Epidermal melanocyte (primary cell): ENCODE measurements around the gene DPH3.
"Not testable (repeated sequence)": the region's sequence is repeated elsewhere in the genome, so short reads cannot be mapped to it uniquely, and the experiment has no call there.

Source experiments
- DNase-seq: peaks from one replicate; pipeline ENCODE4 v3.0.0; 2011; ENCODE audit warnings: low spot score; ENCODE audit not compliant: insufficient read length

The DPH3 gene

GRCh38 chr3:16264708-16265454, at the start of gene DPH3, which contains the start of gene OXNAD1:
Gene DPH3, minus strand, starts transcription at chr3:16264943. Its CDS starts 67 bp downstream, at chr3:16264876.
Gene OXNAD1, plus strand, starts transcription at chr3:16265212. Its CDS starts 5,741 bp downstream, at chr3:16270953.
- DNase-seq, result peak; percentile 89

DNA sequence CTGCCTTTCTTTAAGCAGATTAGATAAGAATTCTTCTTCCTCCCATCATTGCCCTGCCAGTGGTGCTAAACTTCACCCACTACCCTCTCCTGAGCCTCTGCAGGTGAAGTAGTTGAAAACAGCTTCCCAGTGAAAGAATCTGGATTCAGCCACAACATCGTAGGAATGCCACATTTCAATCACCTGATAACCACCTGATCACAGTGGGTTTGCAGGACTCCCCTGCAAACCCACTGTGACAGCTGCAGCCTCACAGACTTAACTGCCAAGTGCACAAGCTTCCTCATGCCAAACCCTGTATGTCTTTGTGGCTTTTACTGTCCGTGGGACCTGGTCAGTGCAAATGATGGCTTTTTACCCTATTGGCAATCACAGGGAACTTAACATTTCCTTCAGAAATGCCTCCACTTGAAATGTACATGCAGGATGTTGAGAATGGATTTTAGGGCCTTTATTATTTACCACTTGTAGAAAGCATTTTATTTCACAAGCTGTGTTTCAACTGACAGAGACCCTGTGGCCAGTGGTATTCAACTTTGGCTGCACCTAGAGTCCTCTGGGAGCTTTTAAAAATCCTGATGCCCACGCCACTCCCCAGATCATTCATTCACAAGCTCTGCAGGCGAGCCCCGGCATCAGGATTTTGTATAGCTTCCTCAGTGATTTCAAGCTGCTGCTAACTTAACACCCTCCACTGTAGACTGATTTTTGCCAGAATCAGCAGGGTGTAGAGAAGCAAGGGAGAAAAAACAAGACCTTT, 49.3 kb upstream of the DPH3 start:
- DNase-seq, result no peak

- no peak for DNase-seq
These were observed 47.3 kb upstream of the DPH3 start for GRCh38 chr3:16311960-16312451.

GRCh38 chr3:16310486-16310885, 45.7 kb upstream of the DPH3 start:
- not testable (repeated sequence) for DNase-seq

GRCh38 chr3:16309558-16309957, 44.8 kb upstream of the DPH3 start:
- no peak for DNase-seq

DNA sequence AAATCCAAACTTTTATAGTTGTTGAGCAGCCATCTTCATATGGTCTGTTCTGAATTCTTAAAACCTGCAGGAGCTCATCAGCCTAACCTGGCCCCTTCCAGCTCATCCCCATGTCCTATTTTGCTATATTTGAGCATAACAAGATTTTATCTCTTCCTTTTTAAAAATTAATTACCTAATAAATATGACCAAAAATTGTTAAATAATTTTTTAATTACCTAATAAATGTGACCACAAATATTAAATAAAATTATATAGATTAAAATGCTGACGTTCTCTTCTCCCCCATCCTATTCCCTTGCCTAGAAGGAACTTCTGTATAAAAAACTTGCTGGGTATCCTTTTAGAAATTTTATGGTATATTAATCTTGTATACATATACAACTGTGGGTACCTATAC, 44.0 kb upstream of the DPH3 start:
- DNase-seq, result no peak

DNA sequence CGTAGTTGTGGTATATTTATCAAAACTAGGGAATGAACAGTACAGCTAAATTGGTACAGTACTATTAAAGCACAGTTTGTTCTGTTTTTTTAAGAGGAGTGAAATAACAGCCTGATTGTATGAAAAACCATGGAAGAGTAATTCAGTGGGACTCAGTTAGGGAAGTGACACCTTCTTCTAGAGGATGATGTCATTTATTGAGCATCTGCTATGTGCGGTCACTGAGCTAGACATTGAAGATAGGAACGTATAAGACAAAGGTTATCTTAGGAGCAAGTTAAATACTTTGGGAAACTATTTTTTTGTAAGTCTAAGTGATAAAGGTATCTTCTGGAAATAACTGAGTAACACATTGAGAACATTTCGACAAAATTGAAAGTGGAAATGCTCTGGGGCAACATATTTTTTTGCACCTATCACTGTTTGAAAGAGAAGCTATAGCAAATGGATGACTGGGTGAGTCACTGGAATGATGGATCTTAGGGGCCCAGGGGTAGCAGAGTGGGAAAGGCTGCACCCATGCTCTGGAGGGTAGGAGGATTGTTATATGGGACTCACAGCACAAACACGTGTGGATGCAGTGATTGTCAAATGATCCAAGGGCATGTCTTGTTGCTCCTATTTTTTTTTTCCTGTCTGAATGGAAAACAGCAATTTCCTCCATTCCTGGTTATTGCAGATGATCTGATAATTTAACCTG, 43.2 kb upstream of the DPH3 start:
- no peak for DNase-seq

DNA sequence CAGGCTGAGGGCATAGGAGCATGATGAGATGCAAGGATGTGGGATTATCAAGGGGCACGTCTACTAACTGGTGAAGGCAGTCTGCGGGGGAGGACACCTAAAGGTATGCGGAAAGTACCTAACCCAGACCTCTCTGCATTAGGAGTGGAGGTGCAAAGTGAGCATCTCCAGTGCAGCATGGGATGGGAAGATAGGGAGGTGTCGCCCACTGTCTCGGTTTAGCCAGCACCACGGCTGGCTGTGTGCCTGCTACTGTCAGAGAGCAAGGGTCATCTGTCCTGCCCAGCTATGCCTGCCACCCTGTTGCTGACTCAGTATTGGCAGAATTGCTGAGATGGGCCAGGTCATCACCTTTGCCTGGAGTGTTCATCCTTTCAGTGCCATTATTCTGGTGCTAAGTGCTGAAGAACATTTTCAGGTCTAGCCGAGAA, 40.4 kb upstream of the DPH3 start:
- no peak for DNase-seq

DNA sequence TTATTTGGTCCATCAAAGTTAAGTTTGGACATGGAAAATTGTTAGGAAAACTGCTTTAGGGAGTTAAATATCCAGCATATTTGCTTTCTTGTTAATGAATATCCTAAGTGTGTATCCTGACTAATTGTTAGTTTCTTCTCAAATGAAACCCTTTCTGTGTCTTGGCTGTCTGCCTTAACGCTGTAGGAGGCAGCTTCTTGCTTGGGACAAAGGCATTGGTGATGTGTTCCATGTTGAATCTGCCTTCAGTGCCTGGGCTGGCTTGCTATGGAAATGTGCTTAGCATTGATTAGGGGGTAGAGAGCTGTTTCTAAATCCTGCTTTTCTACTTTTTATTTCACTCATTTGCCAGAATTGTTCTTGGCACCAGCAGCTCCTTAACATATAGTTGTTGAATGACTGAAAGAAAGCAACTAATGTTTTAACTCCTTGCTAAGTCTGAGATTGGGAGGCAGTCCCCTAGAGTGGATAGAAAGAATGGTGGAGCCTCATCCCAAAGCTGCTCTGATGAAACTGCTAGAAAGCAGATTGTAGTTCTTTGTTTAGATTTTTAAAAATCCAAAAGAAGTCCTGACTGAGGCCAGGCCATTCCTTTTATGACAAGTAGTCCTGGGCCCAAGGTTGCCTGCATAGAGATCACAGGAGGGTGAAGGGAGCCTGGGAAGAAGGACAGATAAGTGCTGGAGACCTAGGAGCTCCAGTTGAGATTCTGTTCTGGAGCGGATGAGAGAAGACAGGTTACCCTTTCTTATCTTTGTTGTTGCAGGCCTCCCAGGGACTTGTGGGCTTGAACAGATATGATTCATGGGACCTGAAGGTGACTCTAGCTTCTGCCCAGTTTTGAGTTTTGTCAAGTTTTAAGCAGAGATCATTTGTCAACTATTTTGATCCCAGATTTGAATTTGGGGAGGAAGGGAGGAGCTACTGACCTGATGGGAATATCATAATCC, 39.6 kb upstream of the DPH3 start:
- no peak for DNase-seq

- no peak for DNase-seq
These were observed 38.4 kb upstream of the DPH3 start for GRCh38 chr3:16303037-16303575.

DNA sequence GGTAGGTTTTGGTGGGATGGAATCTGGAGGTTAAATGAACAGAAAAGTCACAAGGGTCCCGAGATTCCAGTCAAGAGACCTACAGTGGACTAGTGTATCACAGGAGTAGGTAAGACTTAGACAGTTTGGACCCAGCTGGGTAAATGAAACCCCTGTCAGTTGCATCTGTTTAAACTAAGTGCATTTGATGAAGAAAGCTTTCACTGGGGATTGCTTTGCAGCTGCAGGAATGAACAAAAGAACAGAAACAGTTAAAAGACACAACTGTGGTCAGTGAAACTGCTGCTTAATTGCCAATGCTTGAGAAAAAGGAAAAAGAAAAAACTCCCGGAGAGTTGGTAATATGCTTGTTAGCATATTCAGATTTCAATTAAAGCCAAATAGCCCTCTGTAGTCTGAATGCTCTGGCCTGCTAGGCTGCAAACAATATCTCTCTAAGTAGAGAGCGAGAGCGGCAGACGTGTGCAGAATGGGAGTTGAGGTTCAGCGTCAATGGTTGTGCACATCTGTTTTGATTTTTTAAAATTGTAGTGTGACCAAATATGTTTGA, 37.4 kb upstream of the DPH3 start:
- DNase-seq, result no peak

DNA sequence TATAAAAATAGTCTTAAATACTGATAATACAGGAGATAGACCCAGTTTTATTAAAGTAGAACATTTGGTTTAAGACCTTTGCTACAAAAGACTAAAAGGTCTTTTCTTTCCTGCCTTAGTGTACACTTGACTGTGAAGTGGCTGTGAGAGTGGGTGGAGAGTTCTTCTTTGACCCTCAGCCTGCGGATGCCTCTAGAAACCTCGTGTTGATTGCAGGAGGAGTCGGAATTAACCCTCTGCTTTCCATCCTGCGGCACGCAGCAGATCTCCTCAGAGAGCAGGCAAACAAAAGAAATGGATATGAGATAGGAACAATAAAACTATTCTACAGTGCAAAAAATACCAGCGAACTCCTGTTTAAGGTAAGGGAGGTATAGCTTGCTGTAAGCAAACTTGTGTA, 36.8 kb upstream of the DPH3 start:
- DNase-seq, result no peak

DNA sequence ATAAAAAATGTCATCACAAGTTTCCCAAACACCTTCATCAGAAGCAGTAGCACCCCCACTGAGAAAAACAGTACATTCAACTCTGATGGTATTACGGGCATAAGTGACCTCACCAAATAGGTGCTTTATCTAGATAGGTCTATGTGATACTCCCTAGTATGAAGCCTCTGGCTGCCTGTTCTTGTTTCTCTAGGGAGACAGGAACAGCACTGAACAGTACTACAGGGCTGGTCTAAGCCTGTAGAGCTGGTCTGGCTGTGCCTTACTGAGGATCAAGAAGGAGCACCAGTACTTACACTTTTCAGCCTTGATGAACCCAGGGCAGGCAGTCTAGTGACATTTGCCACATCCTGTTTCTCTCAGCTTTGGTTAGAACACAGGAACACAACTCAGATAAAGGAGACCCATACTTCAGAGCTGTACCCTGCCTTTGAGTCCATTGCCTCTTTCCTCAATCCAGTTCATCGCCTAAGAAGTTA, 36.2 kb upstream of the DPH3 start:
- DNase-seq, result no peak

GRCh38 chr3:16300307-16300706, 35.6 kb upstream of the DPH3 start:
- no peak for DNase-seq

DNA sequence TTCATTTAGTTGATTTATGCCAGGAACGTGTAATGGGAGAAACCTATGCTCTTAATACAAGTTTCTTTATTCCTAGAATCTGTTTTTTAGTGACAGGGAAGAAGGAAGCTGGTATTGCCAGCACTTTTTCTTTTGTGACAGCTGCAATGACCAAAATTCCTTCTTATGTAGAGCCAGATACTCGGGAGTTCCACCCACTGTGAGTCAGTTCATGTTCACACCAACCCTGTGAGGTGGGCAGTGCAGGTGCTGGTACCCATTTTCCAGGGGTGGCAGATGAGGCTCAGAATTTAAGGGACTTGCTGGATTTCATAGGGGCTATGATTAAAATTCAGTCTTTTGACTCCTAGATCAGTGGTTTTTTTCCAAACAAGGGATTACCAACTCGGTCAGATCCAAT, 35.0 kb upstream of the DPH3 start:
- DNase-seq, result no peak

GRCh38 chr3:16298891-16299290, 34.1 kb upstream of the DPH3 start:
- DNase-seq, result no peak

GRCh38 chr3:16297997-16298885, 33.5 kb upstream of the DPH3 start:
- no peak for DNase-seq

DNA sequence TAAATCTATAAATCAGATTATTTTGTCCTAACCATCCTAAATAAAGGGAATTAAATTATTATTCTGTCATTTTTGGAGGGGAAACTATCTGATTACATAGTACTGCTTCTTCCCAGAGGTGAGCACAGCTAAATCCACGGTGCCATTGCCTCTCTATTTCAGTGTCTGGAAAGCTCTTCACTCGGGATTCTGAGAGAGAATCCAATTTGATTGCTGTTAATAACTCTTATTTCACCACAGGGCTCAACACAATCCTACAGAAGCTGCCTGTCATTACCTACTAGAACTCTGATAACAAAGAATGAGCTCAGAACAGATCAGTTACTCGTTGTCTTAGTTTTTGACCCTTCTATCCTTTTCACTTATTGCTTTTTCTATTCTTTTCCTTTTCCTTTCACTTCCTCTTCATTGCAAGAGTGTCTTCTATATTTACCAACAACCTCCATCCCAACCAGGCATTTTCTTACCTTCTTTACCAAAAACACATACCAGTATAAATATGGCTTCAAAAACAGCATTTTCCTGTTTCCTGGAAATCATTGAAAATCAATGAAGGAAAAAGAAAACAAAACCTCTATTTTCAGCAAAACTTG, 30.7 kb upstream of the DPH3 start:
- DNase-seq, result no peak

DNA sequence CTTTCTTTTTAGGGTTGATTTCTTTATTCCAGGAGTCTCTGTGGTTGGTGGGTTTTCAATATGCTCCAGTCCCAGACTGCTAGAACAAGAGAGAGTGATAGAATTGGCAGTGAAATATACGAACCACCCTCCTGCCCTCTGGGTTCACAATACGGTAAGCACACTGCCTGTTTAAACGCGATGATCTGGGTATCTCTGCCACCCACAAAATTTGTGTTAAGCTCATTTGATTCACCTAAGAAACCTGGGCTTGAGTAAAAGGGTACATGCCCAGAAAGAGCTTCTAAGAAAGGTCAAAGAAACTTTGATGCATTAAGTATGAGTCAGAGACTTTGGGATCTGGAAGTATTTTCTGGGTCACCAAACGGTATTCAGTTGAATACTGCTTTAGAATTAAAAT, 30.1 kb upstream of the DPH3 start:
- DNase-seq, result no peak
